ENCODE measurements around the gene CYTH3.
"Not testable (repeated sequence)": the region's sequence is repeated elsewhere in the genome, so short reads cannot be mapped to it uniquely, and the experiment has no call there.

CYTH3 gene

DNA sequence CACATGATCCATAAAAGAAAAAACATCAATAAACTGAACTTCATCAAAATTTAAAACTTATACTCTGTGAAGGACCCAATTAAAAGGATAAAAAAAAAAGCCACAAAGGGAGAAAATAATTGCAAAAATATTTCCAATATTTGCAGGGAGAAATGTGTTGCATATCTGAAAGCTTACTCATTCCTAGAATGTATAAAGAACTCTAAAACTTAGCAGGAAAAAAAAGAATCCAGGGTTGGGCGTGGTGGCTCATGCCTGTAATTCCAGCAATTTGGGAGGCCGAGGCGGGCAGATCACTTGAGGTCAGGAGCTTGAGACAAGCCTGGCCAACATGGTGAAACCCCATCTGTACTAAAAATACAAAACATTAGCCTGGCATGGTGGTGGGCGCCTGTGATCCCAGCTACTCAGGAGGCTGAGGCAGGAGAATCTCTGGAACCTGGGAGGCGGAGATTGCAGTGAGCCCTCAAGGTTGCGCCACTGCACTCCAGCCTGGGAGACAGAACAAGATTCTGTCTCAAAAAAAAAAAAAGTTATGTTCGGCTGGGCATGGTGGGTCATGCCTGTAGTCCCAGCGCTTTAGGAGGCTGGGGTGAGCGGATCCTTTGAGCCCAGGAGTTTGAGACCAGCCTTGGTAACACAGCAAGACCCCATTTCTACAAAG is 11.1 kb upstream of the CYTH3 start:
- DNase-seq (ENCODE audit: low read depth): not testable (repeated sequence)

DNA sequence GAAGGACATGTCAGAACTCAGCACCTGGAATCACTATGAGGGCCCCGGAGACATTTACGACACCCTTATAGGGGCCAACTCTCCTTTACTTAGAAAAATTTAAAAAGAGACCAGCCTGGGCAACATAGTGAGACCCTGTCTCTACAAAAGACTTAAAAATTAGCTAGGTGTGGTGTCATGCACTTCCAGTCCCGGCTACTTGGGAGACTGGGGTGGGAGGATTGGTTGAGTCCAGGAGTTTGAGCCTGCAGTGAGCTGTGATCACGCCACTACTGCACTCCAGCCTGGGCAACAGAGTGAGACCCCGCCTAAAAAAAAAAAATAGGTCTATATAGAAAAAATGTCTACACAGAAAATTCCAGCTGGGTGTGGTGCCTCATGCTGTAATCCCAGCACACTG is 7.5 kb upstream of the CYTH3 start:
- no peak for DNase-seq (ENCODE audit: low read depth)

DNA sequence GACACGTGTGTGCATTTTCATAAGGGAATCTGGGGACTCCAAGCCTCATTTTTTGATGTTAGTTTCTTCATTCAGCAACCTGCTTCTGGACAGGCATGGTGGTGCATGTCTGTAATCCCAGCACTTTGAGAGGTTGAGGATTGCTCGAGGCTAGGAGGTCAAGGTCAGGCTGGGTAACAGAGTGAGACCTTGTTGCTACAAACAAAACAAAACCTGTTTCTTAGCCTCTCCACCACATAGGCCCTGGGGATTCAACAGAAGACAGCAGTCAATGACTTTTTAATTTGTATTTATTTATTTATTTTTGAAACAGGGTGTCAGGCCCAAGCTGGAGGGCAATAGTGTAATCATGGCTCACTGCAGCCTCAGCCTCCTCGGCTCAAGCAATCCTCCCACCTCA is 6.9 kb upstream of the CYTH3 start:
- DNase-seq (ENCODE audit: low read depth): no peak

GRCh38 chr7:6278749-6279310 is 6.4 kb upstream of the CYTH3 start:
- no peak for DNase-seq (ENCODE audit: low read depth)

- DNase-seq (ENCODE audit: low read depth): no peak
Measured at GRCh38 chr7:6277476-6277875, 5.1 kb upstream of the CYTH3 start.

DNA sequence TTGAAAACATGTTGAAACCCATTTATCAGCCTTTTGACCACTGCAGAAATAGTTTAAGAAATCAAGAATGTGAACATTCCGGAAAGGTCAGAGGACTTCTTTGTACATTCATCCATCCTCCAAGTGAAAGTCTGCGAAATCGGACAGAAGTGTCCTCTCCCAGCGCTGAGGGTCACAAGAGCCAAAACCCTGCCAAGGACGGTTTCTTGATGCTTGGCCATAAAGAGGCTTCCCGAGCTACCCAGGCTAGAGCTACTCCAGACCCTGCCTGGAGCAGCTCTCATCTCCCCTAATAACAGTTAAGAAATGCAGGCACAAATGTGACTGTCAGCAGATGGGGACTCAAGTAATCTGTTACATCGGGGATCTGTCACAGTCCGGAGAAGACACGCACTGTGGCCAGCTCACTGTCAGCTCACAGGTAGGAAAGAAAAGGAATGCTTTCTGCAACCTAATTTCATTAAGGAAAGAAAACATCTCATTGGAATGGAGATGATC is 4.5 kb upstream of the CYTH3 start:
- no peak for DNase-seq (ENCODE audit: low read depth)

- DNase-seq (ENCODE audit: low read depth): no peak
Measured at GRCh38 chr7:6274743-6275142, 2.3 kb upstream of the CYTH3 start.

DNA sequence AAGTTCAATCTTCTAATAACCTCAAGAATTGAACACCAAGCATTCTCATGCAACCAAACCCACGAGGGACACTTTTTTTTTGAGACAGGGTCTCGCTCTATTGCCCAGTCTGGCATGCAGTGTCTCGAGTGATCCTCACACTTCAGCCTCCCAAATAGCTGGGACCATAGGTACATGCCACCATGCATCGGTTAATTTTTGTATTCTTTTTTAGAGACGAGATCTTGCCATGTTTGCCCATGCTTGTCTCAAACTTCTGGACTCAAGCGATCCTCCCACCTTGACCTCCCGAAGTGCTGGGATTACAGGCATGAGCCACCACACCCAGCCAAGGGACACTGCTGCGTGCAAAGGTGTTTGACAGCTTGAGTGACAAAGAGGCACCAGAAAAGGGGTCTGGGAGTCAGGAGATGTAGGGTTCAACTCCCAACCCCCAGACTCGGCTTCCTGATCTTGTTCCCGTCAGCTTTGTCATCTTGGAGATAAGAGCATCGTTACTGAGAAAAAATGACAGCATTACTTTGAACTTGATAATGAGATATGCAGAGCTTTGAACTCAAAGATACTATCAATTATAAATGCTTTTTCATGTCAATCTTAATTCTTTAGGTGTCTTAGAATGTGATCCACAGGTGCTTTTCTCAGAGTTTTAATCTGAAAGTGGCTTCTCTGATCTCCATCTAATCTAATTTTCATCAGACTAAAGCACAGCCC is 1.6 kb upstream of the CYTH3 start:
- DNase-seq (ENCODE audit: low read depth): no peak

DNA sequence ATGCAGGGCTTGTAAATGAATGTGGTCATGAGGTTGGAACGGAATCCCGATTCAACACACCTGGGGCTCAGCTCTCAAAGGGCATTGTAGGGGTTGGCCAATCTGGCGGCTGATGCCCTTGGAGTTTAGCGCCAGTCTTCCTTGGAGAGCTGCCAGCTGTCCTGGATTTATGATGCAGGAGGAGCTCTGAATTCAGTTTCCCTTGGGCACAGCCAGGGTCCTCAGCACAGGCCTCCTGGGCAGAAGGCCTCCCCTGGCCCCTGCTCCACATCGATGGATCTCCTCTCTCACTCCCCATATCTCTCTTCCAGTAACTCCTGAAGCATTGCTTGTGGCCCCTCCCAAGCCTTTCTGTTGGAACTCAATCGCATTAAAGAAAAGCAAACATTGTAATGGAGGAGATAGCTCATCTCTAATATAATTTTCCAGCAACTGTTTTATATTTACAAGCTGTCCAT is 985 bp upstream of the CYTH3 start:
- DNase-seq (ENCODE audit: low read depth): no peak

DNA sequence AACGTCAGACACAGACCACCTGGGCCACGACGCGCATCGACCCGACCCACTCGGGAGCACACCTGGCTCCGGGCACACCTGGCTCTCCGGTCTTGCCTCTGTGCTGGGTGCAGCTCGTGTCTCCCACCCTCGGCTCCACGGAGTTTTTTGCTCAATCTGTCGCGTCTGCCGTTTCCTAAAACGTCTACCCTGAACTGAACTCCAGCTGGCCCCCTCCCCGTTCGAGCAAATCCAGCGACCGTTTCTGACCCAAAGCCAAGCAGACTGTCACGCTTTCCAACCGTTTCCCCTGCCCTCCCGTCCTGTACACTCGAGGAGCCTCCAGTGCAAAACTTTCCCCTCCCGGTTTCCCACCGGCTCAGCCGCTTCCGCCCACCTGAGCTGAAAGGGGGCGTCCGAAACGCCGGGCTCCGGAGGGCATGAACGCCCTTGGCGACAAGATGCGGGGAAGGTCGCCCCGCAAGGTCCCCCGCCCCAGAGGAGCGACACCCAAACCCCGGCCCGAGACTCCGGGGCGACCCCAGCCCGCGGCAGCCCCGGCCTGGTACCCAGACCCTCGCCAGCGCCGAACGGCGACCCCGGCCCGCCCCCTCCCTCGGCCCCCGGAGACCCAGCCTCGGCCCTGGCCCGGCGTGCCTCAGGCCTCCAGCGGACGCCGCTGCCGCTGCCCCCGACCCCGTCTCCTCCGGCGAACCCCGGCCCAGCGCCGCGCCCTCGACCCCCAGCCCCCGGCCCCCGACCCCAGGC is 557 bp downstream of the CYTH3 start:
- DNase-seq (ENCODE audit: low read depth): no peak

DNA sequence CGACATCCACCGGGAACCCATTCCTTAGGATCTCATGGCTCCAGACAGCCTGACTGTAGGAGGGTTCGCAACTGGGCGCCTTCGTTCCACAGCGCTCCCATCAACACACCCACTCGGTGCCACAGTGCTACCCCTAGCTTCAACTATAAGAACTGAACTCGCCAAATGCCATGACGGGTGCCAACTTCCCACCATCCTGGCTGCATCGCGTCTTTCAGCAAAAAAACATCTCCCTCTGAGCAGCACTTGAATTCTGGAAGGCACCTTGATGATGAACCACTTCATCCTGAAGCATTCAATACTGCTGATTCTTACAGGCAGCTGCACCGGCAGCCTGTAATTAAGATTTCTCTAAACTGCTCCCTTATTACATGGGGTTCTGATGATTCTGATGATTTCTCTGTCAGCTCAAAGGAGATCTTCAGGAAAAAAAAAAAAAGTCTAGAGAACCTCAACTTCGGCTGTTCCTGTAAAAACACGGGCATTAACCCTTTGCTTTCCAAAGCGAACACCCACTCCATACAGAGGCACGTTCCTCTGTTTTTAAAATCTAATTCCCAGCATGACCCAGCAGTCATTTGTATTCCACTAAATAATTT is 1.3 kb downstream of the CYTH3 start:
- peak; percentile 1 for DNase-seq (ENCODE audit: low read depth)

DNA sequence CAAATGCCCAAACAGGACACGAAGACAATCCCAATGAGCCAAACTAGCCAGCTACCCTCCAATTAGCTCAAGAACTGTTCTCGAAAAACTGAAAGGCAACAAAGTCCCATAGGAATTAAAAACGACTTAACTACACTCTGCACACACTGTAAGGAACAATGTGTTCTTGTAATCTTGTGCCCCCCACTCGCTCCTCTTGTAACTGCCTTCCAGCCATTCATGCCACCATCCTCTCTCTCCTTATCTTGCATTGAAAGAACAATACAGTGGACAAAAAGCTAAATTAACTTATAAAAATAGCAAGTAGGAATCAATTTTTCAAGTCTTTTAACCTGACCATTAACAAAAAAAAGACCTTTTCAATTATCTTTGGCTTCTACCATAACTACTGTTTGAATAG is 2.9 kb downstream of the CYTH3 start:
- DNase-seq (ENCODE audit: low read depth): no peak

DNA sequence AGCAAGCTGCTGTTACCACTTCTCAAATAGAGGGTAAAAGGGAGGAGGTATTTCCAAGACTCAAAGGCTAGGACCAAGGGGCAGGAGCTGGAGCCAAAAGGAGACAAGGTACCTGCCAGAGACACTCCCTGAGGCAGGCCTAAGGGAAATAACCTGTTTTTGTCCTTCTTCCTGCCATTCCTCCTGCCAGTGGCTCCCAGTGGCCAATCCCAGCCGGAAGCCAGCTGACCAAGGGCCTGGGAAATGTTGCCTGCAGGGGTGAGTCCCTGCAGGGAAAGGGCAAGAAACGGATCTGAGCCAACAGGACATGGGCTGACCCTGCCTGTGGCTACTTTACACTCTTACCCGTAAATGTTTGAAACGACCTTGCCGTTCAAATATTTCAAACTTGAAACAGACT is 3.5 kb downstream of the CYTH3 start:
- no peak for DNase-seq (ENCODE audit: low read depth)

GRCh38 chr7:6268023-6268900 is 4.2 kb downstream of the CYTH3 start:
- no peak for DNase-seq (ENCODE audit: low read depth)

DNA sequence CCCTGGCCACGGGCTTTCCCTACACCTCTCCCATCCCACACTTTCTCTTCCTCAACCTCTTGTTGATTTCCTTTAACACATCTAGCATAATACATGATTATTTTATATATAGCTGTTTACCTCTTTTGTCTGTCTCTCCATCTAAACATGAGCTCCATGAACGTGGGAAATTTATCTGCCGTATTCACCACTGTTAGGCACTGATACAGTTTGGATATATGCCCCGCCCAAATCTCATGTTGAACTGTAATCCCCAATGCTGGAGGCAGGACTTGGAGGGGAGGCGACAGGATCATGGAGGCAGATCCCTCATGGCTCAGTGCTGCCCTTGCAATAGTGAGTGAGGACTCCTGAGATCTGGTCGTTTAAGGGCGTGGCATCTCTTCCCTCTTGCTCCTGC is 5.7 kb downstream of the CYTH3 start:
- no peak for DNase-seq (ENCODE audit: low read depth)

DNA sequence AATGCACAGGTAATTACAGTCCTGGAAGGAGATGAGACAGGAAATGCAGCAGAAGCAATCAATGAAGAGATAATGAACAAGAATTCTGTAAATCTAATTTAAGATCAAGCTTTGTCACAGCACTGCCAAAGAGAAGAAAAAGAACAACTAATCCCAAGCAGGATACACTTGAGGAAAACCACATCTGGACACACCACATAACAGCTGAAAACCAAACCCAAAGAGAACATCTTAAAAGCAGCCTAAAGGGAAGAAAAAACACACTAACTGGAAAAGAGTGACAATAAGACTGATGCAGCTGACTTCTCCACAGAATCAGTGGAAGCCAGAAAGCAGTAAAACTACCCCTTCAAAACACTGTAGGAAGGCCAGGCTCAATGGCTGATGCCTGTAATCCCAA is 10.2 kb downstream of the CYTH3 start:
- no peak for DNase-seq (ENCODE audit: low read depth)

DNA sequence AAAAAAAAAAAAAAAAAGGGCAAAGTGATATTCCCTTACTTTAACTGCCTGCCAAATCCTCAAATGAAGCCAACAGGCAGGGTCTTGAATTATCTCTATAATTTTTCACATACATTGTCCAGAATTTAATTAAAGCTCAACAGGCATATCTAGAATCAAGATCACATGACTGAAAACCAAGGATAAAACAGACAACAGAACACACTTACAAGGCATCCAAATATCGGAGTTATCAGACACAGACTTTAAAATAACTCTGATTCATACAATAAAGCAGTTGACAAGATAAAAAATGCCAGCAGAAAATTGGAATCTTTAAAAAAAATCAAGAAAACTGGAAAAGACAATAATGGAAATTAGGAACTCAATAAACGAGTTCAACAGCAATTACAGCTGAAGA is 10.7 kb downstream of the CYTH3 start:
- DNase-seq (ENCODE audit: low read depth): no peak

GRCh38 chr7:6260291-6261187 is 11.9 kb downstream of the CYTH3 start:
- DNase-seq (ENCODE audit: low read depth): no peak

DNA sequence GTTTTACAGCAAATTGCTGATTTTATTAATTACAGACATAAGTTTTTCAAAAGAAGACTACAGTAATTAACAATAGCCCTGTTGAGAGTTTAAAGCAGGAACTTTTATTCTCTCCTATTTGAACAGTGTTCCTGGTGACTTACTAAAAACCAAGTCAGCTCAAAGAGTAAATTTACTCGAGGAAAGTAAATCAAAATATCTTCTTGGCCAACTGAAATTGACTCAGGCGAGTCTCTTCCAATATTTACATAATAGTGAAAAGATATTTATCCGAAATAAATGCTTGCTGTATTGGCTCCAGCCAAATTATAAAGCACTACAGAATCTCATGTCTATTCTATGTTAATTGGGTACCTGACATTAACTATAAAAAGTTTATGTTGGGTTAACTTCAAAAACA is 13.2 kb downstream of the CYTH3 start:
- no peak for DNase-seq (ENCODE audit: low read depth)
